ENCODE results near the gene EXOSC10. TPM values are rescaled to one million over a fixed set of nuclear protein-coding genes. Genes with fewer than 3 reads are reported as not detected.

The EXOSC10 gene
- total RNA-seq, 3 donors from 2014 or later: 47.1 to 52.9 (median 50.7) TPM

GRCh38 chr1:11126569-11126968 lies 26.9 kb upstream of the EXOSC10 start:
- Histone ChIP-seq H3K4me1 (ENCODE audit: low read depth) (no peaks in the 10 kb centered on the region), H3K36me3 (ENCODE audit: low read depth) (peaks cover 33% of the 10 kb centered on the region), H3K9me3 (no peaks in the 10 kb centered on the region), H3K4me3 (no peak overlapping the region)
- no peak for DNase-seq
- TF ChIP-seq CTCF (IDR thresholded peaks at IDR 0.05): no peak
- no peak for ATAC-seq
- intact Hi-C loops (cut with DNase I, micrococcal nuclease): no loop called here

GRCh38 chr1:11125931-11126330 lies 26.3 kb upstream of the EXOSC10 start:
- DNase-seq (no peak), ATAC-seq (no peak)
- intact Hi-C loops (cut with DNase I, micrococcal nuclease): no loop called here
- Histone ChIP-seq H3K9me3 (no peaks in the 10 kb centered on the region), H3K4me3 (no peak overlapping the region), H3K4me1 (ENCODE audit: low read depth) (no peaks in the 10 kb centered on the region), H3K36me3 (ENCODE audit: low read depth) (peaks cover 33% of the 10 kb centered on the region)
- no peak for TF ChIP-seq CTCF (IDR thresholded peaks at IDR 0.05)

- no peaks in the 10 kb centered on the region for H3K4me1 ChIP-seq (ENCODE audit: low read depth)
- intact Hi-C loops (cut with DNase I, micrococcal nuclease): no loop called here
- peaks cover 30% of the 10 kb centered on the region for H3K36me3 ChIP-seq (ENCODE audit: low read depth)
- H3K9me3 ChIP-seq: no peaks in the 10 kb centered on the region
- DNase-seq (no peak), ATAC-seq (no peak)
- no peak overlapping the region for H3K4me3 ChIP-seq
- no peak for TF ChIP-seq CTCF (IDR thresholded peaks at IDR 0.05)
These were observed 25.3 kb upstream of the EXOSC10 start for GRCh38 chr1:11124965-11125364.

GRCh38 chr1:11116318-11116717 lies 16.6 kb upstream of the EXOSC10 start:
- ATAC-seq (no peak), DNase-seq (no peak)
- Histone ChIP-seq H3K4me1 (ENCODE audit: low read depth) (no peaks in the 10 kb centered on the region), H3K4me3 (no peak overlapping the region), H3K36me3 (ENCODE audit: low read depth) (peaks cover 6% of the 10 kb centered on the region), H3K9me3 (no peaks in the 10 kb centered on the region)
- intact Hi-C loops (cut with DNase I, micrococcal nuclease): no loop called here
- no peak for TF ChIP-seq CTCF (IDR thresholded peaks at IDR 0.05)

GRCh38 chr1:11114966-11115365 lies 15.3 kb upstream of the EXOSC10 start:
- H3K4me1 ChIP-seq (ENCODE audit: low read depth): no peaks in the 10 kb centered on the region
- intact Hi-C loops (cut with DNase I, micrococcal nuclease): no loop called here
- DNase-seq (no peak), ATAC-seq (no peak)
- TF ChIP-seq CTCF (IDR thresholded peaks at IDR 0.05): no peak
- no peaks in the 10 kb centered on the region for H3K9me3 ChIP-seq
- H3K36me3 ChIP-seq (ENCODE audit: low read depth): peaks cover 6% of the 10 kb centered on the region
- H3K4me3 ChIP-seq: no peak overlapping the region

All from mucosa of descending colon (tissue), 3 donors.